IMR-90 (cell line): ENCODE results near the gene ORMDL2. TPM values are rescaled to one million over a fixed set of nuclear protein-coding genes. Genes with fewer than 3 reads are reported as not detected.
"Not testable (repeated sequence)": the region's sequence is repeated elsewhere in the genome, so short reads cannot be mapped to it uniquely, and the experiment has no call there.

Experiments
- ATAC-seq: fragments of 200-7000 bp; cut with Tn5 transposase; 2 replicates; pipeline ENCODE4 v1.9.1; 2020; ENCODE audit warnings: low read depth, mild to moderate bottlenecking, moderate library complexity
- BruUV-seq: library from RNA; stranded (reverse); fragments of 400-500 nt; replicated peaks from 2 replicates; lab custom pipeline; 2021; lab: Mats Ljungman, UMichigan
- CTCF ChIA-PET: fragments of 300-600 bp; formaldehyde crosslinking; extraction: SDS; loops from one replicate; lab custom pipeline; 2021; ENCODE audit warnings: antibody characterized with exemption; lab: Yijun Ruan, JAX
- POLR2A ChIA-PET: fragments of 300-600 bp; sonication (Branson Sonifier 250); formaldehyde crosslinking; loops from one replicate; lab custom pipeline; 2022; ENCODE audit warnings: antibody characterized with exemption; ENCODE audit not compliant: unreplicated experiment; lab: Charles Lee
- DNase-seq: peaks from one replicate; pipeline ENCODE4 v3.0.0; 2013
- H2AFZ ChIP-seq: replicated peaks from 2 replicates; pipeline ENCODE3; 2013; ENCODE audit warnings: low read length, mild to moderate bottlenecking; ENCODE audit not compliant: poor library complexity
- H2AK5ac ChIP-seq: 2 replicates; pipeline ENCODE4 v1.6.1; 2013; ENCODE audit warnings: low read depth, low read length, inconsistent platforms
- H2AK9ac ChIP-seq: replicated peaks from 2 replicates; pipeline ENCODE3; 2013; ENCODE audit warnings: mild to moderate bottlenecking, low read depth, low read length, moderate library complexity; ENCODE audit not compliant: poor library complexity
- H2BK120ac ChIP-seq: 2 replicates; pipeline ENCODE4 v1.6.1; 2013; ENCODE audit warnings: low read depth, low read length, inconsistent platforms
- H2BK15ac ChIP-seq: 3 replicates; pipeline ENCODE4 v1.6.1; 2013; ENCODE audit warnings: low read depth, low read length, inconsistent platforms
- H2BK20ac ChIP-seq: 2 replicates; pipeline ENCODE4 v1.6.1; 2013; ENCODE audit warnings: low read depth, mild to moderate bottlenecking, inconsistent platforms, low read length, moderate library complexity
- H2BK5ac ChIP-seq: 2 replicates; pipeline ENCODE4 v1.6.1; 2013; ENCODE audit warnings: mild to moderate bottlenecking, low read depth, low read length, inconsistent platforms; ENCODE audit not compliant: poor library complexity, severe bottlenecking
- H3K14ac ChIP-seq: replicated peaks from 2 replicates; pipeline ENCODE4 v1.6.1; 2013; ENCODE audit warnings: low read depth, low read length, inconsistent platforms
- H3K18ac ChIP-seq: 2 replicates; pipeline ENCODE4 v1.6.1; 2013; ENCODE audit warnings: low read depth, low read length, control low read depth
- H3K23ac ChIP-seq: 2 replicates; pipeline ENCODE4 v1.6.1; 2013; ENCODE audit warnings: low read depth, low read length, inconsistent platforms
- H3K27ac ChIP-seq: 2 replicates; pipeline ENCODE4 v1.5.1; 2013; ENCODE audit warnings: mild to moderate bottlenecking, control low read depth, low read length; ENCODE audit not compliant: insufficient read depth
- H3K27me3 ChIP-seq: 2 replicates; pipeline ENCODE4 v1.6.1; 2013; ENCODE audit warnings: low read length; ENCODE audit not compliant: control insufficient read depth, insufficient read depth
- H3K36me3 ChIP-seq: 2 replicates; pipeline ENCODE4 v1.6.1; 2013; ENCODE audit warnings: low read length, mixed read lengths; ENCODE audit not compliant: control insufficient read depth, insufficient read depth
- H3K4ac ChIP-seq: 2 replicates; pipeline ENCODE4 v1.6.1; 2013; ENCODE audit warnings: low read depth, low read length, inconsistent platforms
- H3K4me1 ChIP-seq: 2 replicates; pipeline ENCODE4 v1.6.1; 2013; ENCODE audit warnings: low read length, mixed read lengths; ENCODE audit not compliant: control insufficient read depth, insufficient read depth
- H3K4me2 ChIP-seq: 2 replicates; pipeline ENCODE4 v1.6.1; 2013; ENCODE audit warnings: low read depth, mild to moderate bottlenecking, control low read depth, low read length, moderate library complexity
- H3K4me3 ChIP-seq: 2 replicates; pipeline ENCODE4 v1.5.1; 2013; ENCODE audit warnings: low read depth, mild to moderate bottlenecking, control low read depth, low read length, moderate library complexity; ENCODE audit not compliant: insufficient read depth
- H3K56ac ChIP-seq: 2 replicates; pipeline ENCODE4 v1.6.1; 2013; ENCODE audit warnings: low read length, inconsistent platforms; ENCODE audit not compliant: insufficient read depth; ENCODE audit errors: extremely low read depth
- H3K79me1 ChIP-seq, 2 experiments: 2 replicates each; pipeline ENCODE4 v1.6.1; 2013; ENCODE audit warnings: low read length in 2 of 2, inconsistent platforms in 1 of 2, low read depth in 1 of 2
- H3K9ac ChIP-seq: 2 replicates; pipeline ENCODE4 v1.6.1; 2013; ENCODE audit warnings: low read depth, low read length, control low read depth
- H3K9me1 ChIP-seq: 2 replicates; pipeline ENCODE4 v1.6.1; 2013; ENCODE audit warnings: low read length, inconsistent platforms; ENCODE audit not compliant: insufficient read depth
- H3K9me3 ChIP-seq: 2 replicates; pipeline ENCODE4 v1.6.1; 2013; ENCODE audit warnings: low read length; ENCODE audit not compliant: control insufficient read depth, insufficient read depth
- H4K20me1 ChIP-seq: 2 replicates; pipeline ENCODE4 v1.6.1; 2013; ENCODE audit warnings: low read length, inconsistent platforms; ENCODE audit not compliant: insufficient read depth
- H4K5ac ChIP-seq: 2 replicates; pipeline ENCODE4 v1.6.1; 2013; ENCODE audit warnings: mild to moderate bottlenecking, low read depth, low read length, control low read depth
- H4K8ac ChIP-seq, 2 experiments: 2 replicates each; pipeline ENCODE4 v1.6.1; 2013; ENCODE audit warnings: low read depth in 2 of 2, low read length in 2 of 2, control low read depth in 1 of 2, inconsistent platforms in 1 of 2
- H4K91ac ChIP-seq: 2 replicates; pipeline ENCODE4 v1.6.1; 2013; ENCODE audit warnings: low read depth, low read length, inconsistent platforms; ENCODE audit not compliant: insufficient read depth
- ELK1 ChIP-seq: fragments of 150-350 bp; IDR thresholded peaks from 2 replicates; pipeline ENCODE4 v1.6.1; 2016; ENCODE audit warnings: low read depth, mild to moderate bottlenecking, low read length, moderate library complexity, borderline replicate concordance
- FOS ChIP-seq: fragments of 150-350 bp; IDR thresholded peaks from 2 replicates; pipeline ENCODE4 v1.6.1; 2016; ENCODE audit warnings: low read depth, low read length
- RFX5 ChIP-seq: IDR thresholded peaks from 2 replicates; pipeline ENCODE4 v1.8.0; 2012; ENCODE audit warnings: low read depth, mild to moderate bottlenecking, low read length, moderate library complexity
- SMC3 ChIP-seq: fragments of 150-350 bp; IDR thresholded peaks from 2 replicates; pipeline ENCODE4 v1.6.1; 2016; ENCODE audit warnings: low read depth, mild to moderate bottlenecking, antibody characterized with exemption, low read length, moderate library complexity
- USF2 ChIP-seq: fragments of 150-350 bp; IDR thresholded peaks from 2 replicates; pipeline ENCODE4 v1.6.1; 2017; ENCODE audit warnings: mild to moderate bottlenecking, antibody characterized with exemption, low read length, low read depth
- WGBS, 2 experiments: methylation state at CpG; one replicate each; pipeline versions ENCODE4 v1.1.5 to v1.1.7; 2013; ENCODE audit warnings: missing lambda C conversion rate in 2 of 2; ENCODE audit not compliant: insufficient read length in 1 of 2; ENCODE audit errors: extremely low coverage in 2 of 2; 5-methylcytosine and 5-hydroxymethylcytosine counted together
- dilution Hi-C: fragments of 300-500 bp; cut with HindIII; formaldehyde crosslinking; loops from one replicate; pipeline ENCODE4 v1.14.3; 2018; ENCODE audit warnings: low sequenced_read_pairs; ENCODE audit not compliant: unreplicated experiment
- in situ Hi-C: fragments of 300-500 bp; cut with MboI; formaldehyde crosslinking; loops from 3 replicates; pipeline ENCODE4 v1.14.3; 2019; ENCODE audit warnings: low sequenced_read_pairs, inconsistent platforms, mixed read lengths
- intact Hi-C: fragments of 100-400 bp; cut with micrococcal nuclease; formaldehyde crosslinking; loops from 2 replicates; pipeline ENCODE4 v1.10.0; 2022
- polyA plus RNA-seq, 3 experiments: library from polyadenylated mRNA; depleted of rRNA; stranded (reverse); fragments of >200 nt; gene quantifications; 2 replicates each; pipeline ENCODE4 v1.2.3, GENCODE V29; 2012; ENCODE audit warnings: low replicate concordance in 1 of 3
- total RNA-seq: library from RNA; depleted of rRNA; stranded (reverse); fragments of >200 nt; gene quantifications from 2 replicates; pipeline ENCODE4 v1.2.3, GENCODE V29; 2012

ORMDL2 gene
- total and polyA plus RNA-seq, 2 of the 4 experiments (the other 2 are of a cell fraction), result 20.4 to 39.7 TPM

- no peak overlapping the region for H2BK5ac ChIP-seq
- H3K18ac ChIP-seq, result no peak overlapping the region
- intact Hi-C loops, result no loop called here
- no TSS peak for BruUV-seq
- no peak overlapping the region for H2AK9ac ChIP-seq
- no peak overlapping the region for H2AK5ac ChIP-seq
- no peaks in the 10 kb centered on the region; the same call in 1 of the 2 replicates for H3K9me3 ChIP-seq
- H3K4me2 ChIP-seq, result no peak overlapping the region
- DNase-seq (peak; percentile 33), ATAC-seq (no peak)
- in situ Hi-C loops, result no loop called here
- H3K23ac ChIP-seq, result no peak overlapping the region
- ChIA-PET POLR2A (no interaction called here), CTCF (no interaction called here)
- no peaks in the 10 kb centered on the region for H3K9me1 ChIP-seq
- no peak overlapping the region for H2BK20ac ChIP-seq
- TF ChIP-seq RFX5 (no peak), USF2 (no peak), ELK1 (no peak), SMC3 (no peak), FOS (no peak)
- no peak overlapping the region for H4K91ac ChIP-seq
- no peak overlapping the region for H3K56ac ChIP-seq
- dilution Hi-C loops, result no loop called here
- H4K8ac ChIP-seq, result no peak overlapping the region
- H3K4me1 ChIP-seq, result no peaks in the 10 kb centered on the region
- H3K4me3 ChIP-seq, result no peak overlapping the region
- H3K4ac ChIP-seq, result no peak overlapping the region
- H4K5ac ChIP-seq, result no peak overlapping the region
- no peaks in the 10 kb centered on the region for H3K36me3 ChIP-seq
- H2AFZ ChIP-seq, result no peak overlapping the region
- no peaks in the 10 kb centered on the region for H3K79me1 ChIP-seq
- no peak overlapping the region for H2BK15ac ChIP-seq
- no peak overlapping the region for H3K27ac ChIP-seq
- H2BK120ac ChIP-seq, result no peak overlapping the region
- H3K14ac ChIP-seq, result no peak overlapping the region
- no peaks in the 10 kb centered on the region for H4K20me1 ChIP-seq
- H3K27me3 ChIP-seq, result no peaks in the 10 kb centered on the region
- H3K9ac ChIP-seq, result no peak overlapping the region
Observed at GRCh38 chr12:55862286-55862685, 44.4 kb downstream of the ORMDL2 start.

GRCh38 chr12:55862931-55863330, 45.1 kb downstream of the ORMDL2 start:
- H2BK15ac ChIP-seq, POLR2A ChIA-PET, ATAC-seq, H3K56ac ChIP-seq, H4K20me1 ChIP-seq, H2BK20ac ChIP-seq, H3K4me3 ChIP-seq, H3K27me3 ChIP-seq, CTCF ChIA-PET, H3K4me1 ChIP-seq, H4K5ac ChIP-seq, H2AFZ ChIP-seq, H2AK9ac ChIP-seq, H3K23ac ChIP-seq, H3K27ac ChIP-seq, DNase-seq, H3K4ac ChIP-seq, intact Hi-C loops, H4K91ac ChIP-seq, H3K79me1 ChIP-seq, H3K9ac ChIP-seq, H3K4me2 ChIP-seq, H2BK120ac ChIP-seq, in situ Hi-C loops, H3K36me3 ChIP-seq, H2AK5ac ChIP-seq, H2BK5ac ChIP-seq, H3K18ac ChIP-seq, dilution Hi-C loops, H4K8ac ChIP-seq, H3K9me1 ChIP-seq, H3K9me3 ChIP-seq, H3K14ac ChIP-seq, BruUV-seq: not testable (repeated sequence)
- no CpG with 5 or more reads among the region's 13 CpGs for WGBS, 2 experiments
